ENCODE measurements around the gene DGCR2.

DNA sequence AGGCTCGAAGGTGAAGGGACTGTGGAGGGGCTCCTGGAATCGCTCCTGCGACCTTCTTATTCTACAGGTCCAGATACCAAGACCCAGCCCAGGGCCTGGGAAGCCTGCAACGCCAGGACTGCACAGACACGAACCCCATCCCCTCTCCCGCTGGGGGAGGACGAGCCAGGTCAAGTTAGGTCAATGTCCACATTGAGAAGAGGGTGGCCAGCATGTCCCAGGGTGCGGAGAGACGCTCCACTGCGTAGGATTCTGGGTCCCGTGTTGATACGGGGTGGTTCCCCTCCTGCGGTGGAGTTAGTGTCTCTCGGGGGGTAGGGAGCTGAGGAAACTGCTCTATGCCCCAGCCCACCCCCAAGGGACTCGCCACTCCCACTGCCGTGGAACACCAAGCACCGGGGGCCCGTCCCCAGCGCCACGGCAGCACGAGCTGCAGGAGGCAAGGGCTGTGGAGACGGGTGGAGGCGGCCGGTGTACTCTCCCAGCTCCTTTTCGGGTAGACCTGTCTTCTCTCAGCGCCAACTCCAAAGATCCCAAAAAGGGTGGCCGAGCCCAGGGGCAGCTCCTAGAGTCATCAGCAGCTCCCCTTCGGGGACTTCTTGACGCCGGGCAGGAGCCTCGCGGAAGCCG, 26.3 kb upstream of the DGCR2 start:
- TF ChIP-seq, protein P1, sequence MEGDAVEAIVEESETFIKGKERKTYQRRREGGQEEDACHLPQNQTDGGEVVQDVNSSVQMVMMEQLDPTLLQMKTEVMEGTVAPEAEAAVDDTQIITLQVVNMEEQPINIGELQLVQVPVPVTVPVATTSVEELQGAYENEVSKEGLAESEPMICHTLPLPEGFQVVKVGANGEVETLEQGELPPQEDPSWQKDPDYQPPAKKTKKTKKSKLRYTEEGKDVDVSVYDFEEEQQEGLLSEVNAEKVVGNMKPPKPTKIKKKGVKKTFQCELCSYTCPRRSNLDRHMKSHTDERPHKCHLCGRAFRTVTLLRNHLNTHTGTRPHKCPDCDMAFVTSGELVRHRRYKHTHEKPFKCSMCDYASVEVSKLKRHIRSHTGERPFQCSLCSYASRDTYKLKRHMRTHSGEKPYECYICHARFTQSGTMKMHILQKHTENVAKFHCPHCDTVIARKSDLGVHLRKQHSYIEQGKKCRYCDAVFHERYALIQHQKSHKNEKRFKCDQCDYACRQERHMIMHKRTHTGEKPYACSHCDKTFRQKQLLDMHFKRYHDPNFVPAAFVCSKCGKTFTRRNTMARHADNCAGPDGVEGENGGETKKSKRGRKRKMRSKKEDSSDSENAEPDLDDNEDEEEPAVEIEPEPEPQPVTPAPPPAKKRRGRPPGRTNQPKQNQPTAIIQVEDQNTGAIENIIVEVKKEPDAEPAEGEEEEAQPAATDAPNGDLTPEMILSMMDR (IDR thresholded peaks at IDR 0.05) = no peak
- no peak for TF ChIP-seq EZH2phosphoT487 (IDR thresholded peaks at IDR 0.05)
